ENCODE results near the gene GCDH.

DNA sequence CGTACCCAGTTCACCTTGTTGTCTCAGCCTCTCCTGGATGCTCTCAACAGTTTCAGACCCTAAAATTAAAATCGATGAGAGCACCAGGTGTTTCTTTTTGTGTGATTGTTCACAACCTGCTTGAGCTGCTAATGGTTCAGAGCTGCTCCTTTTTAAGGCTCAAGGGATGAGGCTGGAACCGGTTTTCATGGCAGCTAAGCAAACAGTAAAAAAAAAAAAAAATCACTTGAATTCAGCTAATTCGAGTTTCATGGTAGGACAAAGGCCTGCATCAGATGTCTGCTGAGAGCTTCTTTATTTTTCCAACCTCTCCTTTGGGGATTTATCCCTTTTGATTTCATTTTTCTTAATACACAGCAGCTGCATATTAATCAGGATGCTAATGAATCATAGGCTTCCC, 21.6 kb downstream of the GCDH start:
- TF ChIP-seq, protein P1, sequence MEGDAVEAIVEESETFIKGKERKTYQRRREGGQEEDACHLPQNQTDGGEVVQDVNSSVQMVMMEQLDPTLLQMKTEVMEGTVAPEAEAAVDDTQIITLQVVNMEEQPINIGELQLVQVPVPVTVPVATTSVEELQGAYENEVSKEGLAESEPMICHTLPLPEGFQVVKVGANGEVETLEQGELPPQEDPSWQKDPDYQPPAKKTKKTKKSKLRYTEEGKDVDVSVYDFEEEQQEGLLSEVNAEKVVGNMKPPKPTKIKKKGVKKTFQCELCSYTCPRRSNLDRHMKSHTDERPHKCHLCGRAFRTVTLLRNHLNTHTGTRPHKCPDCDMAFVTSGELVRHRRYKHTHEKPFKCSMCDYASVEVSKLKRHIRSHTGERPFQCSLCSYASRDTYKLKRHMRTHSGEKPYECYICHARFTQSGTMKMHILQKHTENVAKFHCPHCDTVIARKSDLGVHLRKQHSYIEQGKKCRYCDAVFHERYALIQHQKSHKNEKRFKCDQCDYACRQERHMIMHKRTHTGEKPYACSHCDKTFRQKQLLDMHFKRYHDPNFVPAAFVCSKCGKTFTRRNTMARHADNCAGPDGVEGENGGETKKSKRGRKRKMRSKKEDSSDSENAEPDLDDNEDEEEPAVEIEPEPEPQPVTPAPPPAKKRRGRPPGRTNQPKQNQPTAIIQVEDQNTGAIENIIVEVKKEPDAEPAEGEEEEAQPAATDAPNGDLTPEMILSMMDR (IDR thresholded peaks at IDR 0.05): no peak
- TF ChIP-seq EP300 (IDR thresholded peaks at IDR 0.05) (no peak), POLR2AphosphoS5 (IDR thresholded peaks at IDR 0.05) (no peak)
